SK-N-SH treated with all-trans-retinoic acid at 6 μM for 48 hours (cell line): ENCODE results near the gene XYLT2.

Experiments
- ARNTL ChIP-seq: fragments of 450-650 bp; formaldehyde crosslinking; IDR thresholded peaks from 2 replicates; pipeline ENCODE4 v1.5.0; 2020; ENCODE audit warnings: low read depth, mild to moderate bottlenecking, moderate library complexity, borderline replicate concordance
- GLIS3 ChIP-seq: fragments of 250-450 bp; sonication (Bioruptor Pico); IDR thresholded peaks from 2 replicates; pipeline ENCODE4 v1.5.0; 2020; ENCODE audit warnings: mild to moderate bottlenecking, moderate library complexity
- OSR1 ChIP-seq: fragments of 250-450 bp; sonication (Bioruptor Pico); IDR thresholded peaks from 2 replicates; pipeline ENCODE4 v1.8.0; 2022; ENCODE audit warnings: moderate library complexity, mild to moderate bottlenecking, inconsistent platforms
- TCF4 ChIP-seq: fragments of 250-450 bp; sonication (Bioruptor Pico); IDR thresholded peaks from 2 replicates; pipeline ENCODE4 v1.8.0; 2021; ENCODE audit warnings: mild to moderate bottlenecking, moderate library complexity, borderline replicate concordance
- ZNF8 ChIP-seq: fragments of 450-650 bp; formaldehyde crosslinking; IDR thresholded peaks from 2 replicates; pipeline ENCODE4 v1.5.0; 2020; ENCODE audit warnings: mild to moderate bottlenecking, moderate library complexity
- TF ChIP-seq, protein P1 (sequence below): fragments of 250-450 bp; sonication (Bioruptor Pico); IDR thresholded peaks from 2 replicates; pipeline ENCODE4 v1.5.1; 2021; ENCODE audit warnings: mild to moderate bottlenecking, moderate library complexity

DNA sequence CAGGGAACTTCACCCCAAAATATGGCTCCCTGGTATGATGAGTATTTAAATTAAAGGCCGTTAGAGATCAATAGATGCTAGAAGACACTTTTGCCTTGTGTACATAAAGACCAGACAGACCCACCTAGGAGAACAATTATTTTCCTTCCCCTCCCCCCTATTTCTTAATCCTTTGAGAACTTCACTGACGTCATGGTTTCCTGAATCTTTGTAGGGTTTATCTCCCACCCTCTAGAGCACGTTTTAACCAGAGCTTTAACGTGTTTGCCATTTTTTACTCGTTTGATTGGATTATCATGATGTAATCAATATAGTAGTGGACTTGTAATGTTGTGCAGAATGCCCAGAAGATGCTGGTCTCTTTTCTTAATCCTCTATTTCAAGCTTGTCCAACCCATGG lies 22.9 kb upstream of the XYLT2 start:
- TF ChIP-seq OSR1 (no peak), ZNF8 (no peak), GLIS3 (CRISPR knock-in tag) (no peak), TCF4 (CRISPR knock-in tag) (no peak), ARNTL (CRISPR knock-in tag) (no peak)
- TF ChIP-seq, protein P1, sequence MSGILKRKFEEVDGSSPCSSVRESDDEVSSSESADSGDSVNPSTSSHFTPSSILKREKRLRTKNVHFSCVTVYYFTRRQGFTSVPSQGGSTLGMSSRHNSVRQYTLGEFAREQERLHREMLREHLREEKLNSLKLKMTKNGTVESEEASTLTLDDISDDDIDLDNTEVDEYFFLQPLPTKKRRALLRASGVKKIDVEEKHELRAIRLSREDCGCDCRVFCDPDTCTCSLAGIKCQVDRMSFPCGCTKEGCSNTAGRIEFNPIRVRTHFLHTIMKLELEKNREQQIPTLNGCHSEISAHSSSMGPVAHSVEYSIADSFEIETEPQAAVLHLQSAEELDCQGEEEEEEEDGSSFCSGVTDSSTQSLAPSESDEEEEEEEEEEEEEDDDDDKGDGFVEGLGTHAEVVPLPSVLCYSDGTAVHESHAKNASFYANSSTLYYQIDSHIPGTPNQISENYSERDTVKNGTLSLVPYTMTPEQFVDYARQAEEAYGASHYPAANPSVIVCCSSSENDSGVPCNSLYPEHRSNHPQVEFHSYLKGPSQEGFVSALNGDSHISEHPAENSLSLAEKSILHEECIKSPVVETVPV (CRISPR knock-in tag): no peak
